Osteocyte (in vitro differentiated cells): Measurements from ENCODE around the gene RHCG. TPM values are rescaled to one million over a fixed set of nuclear protein-coding genes. Genes with fewer than 3 reads are reported as not detected.

Experiments
- DNase-seq: peaks from one replicate; pipeline ENCODE4 v3.0.0; 2021; ENCODE audit warnings: mixed read lengths; ENCODE audit not compliant: unreplicated experiment; ENCODE audit errors: extremely low spot score
- H3K27ac Mint-ChIP-seq: one replicate; pipeline ENCODE4 v1.8.0; 2021; ENCODE audit warnings: mild to moderate bottlenecking, mixed read lengths; ENCODE audit not compliant: unreplicated experiment
- H3K27me3 Mint-ChIP-seq: one replicate; pipeline ENCODE4 v1.8.0; 2021; ENCODE audit warnings: mixed read lengths; ENCODE audit not compliant: unreplicated experiment
- H3K36me3 Mint-ChIP-seq: one replicate; pipeline ENCODE4 v1.8.0; 2021; ENCODE audit warnings: mixed read lengths; ENCODE audit not compliant: unreplicated experiment
- H3K4me1 Mint-ChIP-seq: one replicate; pipeline ENCODE4 v1.8.0; 2021; ENCODE audit warnings: mixed read lengths; ENCODE audit not compliant: unreplicated experiment
- H3K4me3 Mint-ChIP-seq: one replicate; pipeline ENCODE4 v1.8.0; 2021; ENCODE audit warnings: mild to moderate bottlenecking, moderate library complexity, mixed read lengths; ENCODE audit not compliant: unreplicated experiment
- H3K9me3 Mint-ChIP-seq: one replicate; pipeline ENCODE4 v1.8.0; 2021; ENCODE audit warnings: mixed read lengths; ENCODE audit not compliant: unreplicated experiment
- total RNA-seq: library from RNA; stranded (reverse); gene quantifications from 2 replicates; pipeline ENCODE4 v1.2.1, GENCODE V29; 2021
- TF ChIP-seq, protein P1 (sequence below): fragments of 200-600 bp; sonication (generic); IDR thresholded peaks from 2 replicates; pipeline ENCODE4 v1.5.0; 2021; ENCODE audit warnings: antibody characterized with exemption, mild to moderate bottlenecking, moderate library complexity

RHCG gene
- total RNA-seq, 1 donor from 2014 or later, result not detected

DNA sequence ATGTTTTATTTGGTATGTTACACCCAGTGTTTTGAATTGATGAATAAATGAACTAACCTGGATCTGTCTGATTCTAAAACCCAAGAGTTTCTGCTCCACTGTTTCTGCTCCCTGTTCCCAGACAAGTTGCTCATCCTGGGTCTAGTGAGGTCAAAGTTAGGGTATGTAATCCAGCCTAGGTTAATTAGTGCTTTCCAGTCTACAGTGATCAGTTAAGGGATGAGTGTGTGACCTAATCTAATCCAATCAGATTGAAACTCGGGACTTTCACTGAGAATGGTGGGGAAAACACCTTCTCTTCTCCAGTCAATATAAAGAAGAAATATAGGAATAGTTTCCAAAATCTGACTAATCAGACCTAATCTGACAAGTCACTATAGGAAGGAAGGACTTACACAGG lies 27.8 kb upstream of the RHCG start:
- DNase-seq, result no peak
- no peaks in the 10 kb centered on the region for H3K36me3 Mint-ChIP-seq

DNA sequence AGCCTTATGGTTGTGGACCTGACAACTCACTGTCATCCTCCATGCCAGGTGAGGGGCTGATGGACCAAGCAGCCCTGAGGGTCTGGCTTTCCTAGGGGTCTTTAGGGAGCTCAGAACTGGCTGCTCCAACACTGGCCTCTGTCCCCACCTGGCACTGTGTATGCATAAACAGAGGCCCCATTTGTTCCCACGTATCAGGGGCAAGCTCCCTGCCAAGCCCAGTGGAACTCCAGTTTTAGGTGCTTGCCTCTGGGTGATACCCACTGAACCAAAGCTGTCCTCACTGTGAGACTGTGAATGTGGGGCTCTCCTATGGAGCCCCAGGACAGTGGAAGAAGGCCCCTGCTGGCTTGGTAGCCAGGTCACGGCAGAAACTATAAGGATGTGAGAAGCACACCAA lies 26.7 kb upstream of the RHCG start:
- Mint-ChIP-seq H3K4me3 (no peak overlapping the region), H3K9me3 (no peaks in the 10 kb centered on the region), H3K4me1 (no peaks in the 10 kb centered on the region), H3K27ac (no peak overlapping the region), H3K36me3 (no peaks in the 10 kb centered on the region), H3K27me3 (peaks cover 40% of the 10 kb centered on the region)
- TF ChIP-seq, protein P1, sequence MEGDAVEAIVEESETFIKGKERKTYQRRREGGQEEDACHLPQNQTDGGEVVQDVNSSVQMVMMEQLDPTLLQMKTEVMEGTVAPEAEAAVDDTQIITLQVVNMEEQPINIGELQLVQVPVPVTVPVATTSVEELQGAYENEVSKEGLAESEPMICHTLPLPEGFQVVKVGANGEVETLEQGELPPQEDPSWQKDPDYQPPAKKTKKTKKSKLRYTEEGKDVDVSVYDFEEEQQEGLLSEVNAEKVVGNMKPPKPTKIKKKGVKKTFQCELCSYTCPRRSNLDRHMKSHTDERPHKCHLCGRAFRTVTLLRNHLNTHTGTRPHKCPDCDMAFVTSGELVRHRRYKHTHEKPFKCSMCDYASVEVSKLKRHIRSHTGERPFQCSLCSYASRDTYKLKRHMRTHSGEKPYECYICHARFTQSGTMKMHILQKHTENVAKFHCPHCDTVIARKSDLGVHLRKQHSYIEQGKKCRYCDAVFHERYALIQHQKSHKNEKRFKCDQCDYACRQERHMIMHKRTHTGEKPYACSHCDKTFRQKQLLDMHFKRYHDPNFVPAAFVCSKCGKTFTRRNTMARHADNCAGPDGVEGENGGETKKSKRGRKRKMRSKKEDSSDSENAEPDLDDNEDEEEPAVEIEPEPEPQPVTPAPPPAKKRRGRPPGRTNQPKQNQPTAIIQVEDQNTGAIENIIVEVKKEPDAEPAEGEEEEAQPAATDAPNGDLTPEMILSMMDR, result no peak
- DNase-seq, result peak; percentile 73

More for the DNA sequence above, 27.8 kb upstream of the RHCG start:
- Mint-ChIP-seq H3K27me3 (peaks cover 48% of the 10 kb centered on the region), H3K4me1 (no peaks in the 10 kb centered on the region), H3K27ac (no peak overlapping the region), H3K4me3 (no peak overlapping the region), H3K9me3 (no peaks in the 10 kb centered on the region)
- TF ChIP-seq, protein P1, result no peak

DNA sequence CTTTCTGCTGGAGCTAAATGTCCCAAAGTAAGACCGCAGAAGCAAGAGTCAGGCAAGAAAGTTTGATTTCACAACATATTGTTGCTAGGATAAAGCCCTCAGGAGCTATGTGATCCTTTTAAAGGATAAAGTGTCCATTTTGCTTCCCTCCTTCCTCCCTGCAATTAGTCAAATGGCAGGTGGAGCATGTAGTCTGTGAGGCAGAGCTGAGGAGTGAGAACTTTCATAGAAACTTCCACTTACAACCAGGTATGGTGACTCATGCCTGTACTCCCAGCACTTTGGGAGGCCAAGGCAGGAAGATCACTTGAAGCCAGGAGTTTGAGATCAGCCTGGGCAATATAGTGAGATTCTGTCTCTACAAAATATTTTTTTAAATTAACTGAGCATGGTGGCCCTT lies 25.2 kb upstream of the RHCG start:
- Mint-ChIP-seq H3K27ac (no peak overlapping the region), H3K4me3 (no peak overlapping the region), H3K27me3 (peaks cover 43% of the 10 kb centered on the region), H3K9me3 (no peaks in the 10 kb centered on the region), H3K4me1 (no peaks in the 10 kb centered on the region), H3K36me3 (no peaks in the 10 kb centered on the region)
- TF ChIP-seq, protein P1, result no peak
- no peak for DNase-seq

DNA sequence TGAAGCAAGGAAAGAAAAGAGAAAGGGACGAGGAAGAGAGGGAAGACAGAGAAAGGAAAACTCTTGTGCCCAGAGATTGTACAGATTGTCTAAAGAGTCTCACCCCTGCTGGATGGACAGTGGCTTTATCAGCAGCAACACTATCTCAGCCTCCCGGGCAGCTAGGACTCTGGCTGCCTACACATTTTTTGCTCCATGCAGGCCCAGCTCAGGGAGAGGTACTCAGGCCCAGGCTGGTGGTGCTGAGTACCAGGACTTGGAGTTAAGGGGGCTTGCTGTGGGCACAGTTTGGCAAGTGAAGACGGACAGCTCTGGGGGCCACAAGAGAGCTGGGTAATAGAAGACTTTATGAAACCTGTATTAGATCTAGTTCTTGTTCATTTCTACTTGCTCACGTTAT lies 19.1 kb upstream of the RHCG start:
- DNase-seq, result peak; percentile 68
- H3K27ac Mint-ChIP-seq, result no peak overlapping the region
- H3K9me3 Mint-ChIP-seq, result no peaks in the 10 kb centered on the region
- H3K4me3 Mint-ChIP-seq, result no peak overlapping the region
- H3K36me3 Mint-ChIP-seq, result no peaks in the 10 kb centered on the region
- TF ChIP-seq, protein P1, result no peak
- no peaks in the 10 kb centered on the region for H3K4me1 Mint-ChIP-seq
- peaks cover 60% of the 10 kb centered on the region for H3K27me3 Mint-ChIP-seq

DNA sequence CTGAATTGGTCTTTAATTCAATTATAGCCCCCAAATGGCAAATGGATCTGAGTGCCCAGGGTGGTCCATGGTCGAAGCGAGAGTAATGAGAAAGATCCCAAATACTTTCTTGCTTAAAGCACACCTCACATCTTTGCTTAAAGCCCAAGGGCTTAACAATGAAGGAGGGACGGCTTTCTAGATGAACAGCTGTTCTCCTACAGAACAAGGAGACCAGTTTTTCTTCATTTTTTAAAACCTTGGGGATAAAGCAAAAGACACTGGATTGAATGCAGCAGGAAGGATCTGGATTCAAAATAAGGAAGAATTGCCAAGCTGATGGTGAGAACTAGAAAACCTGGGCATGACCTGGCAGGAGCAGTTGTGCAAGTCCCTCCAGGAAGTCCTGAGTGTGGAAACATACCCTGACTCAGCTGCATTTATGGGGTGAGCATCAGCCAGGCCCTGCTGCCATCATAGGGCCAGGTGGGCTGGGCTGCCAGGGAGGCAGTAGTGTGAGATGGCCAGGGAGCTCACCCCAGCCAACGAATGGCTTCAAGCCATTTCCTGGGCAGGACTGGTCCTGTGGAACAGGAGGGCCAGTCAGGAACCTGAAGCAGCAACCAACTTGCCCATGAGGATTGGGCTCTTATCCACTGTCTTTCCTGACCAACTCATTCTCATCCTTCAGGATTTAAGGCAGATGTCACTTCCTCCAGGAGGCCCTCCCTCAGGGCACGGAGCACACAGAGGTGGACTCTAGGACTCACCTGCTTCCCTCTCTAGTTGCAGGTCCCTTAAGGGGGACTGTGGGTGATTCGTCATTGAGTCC lies 18.4 kb upstream of the RHCG start:
- no peak overlapping the region for H3K4me3 Mint-ChIP-seq
- peak; percentile 74 for DNase-seq
- no peaks in the 10 kb centered on the region for H3K36me3 Mint-ChIP-seq
- H3K4me1 Mint-ChIP-seq, result no peaks in the 10 kb centered on the region
- H3K27ac Mint-ChIP-seq, result no peak overlapping the region
- no peaks in the 10 kb centered on the region for H3K9me3 Mint-ChIP-seq
- H3K27me3 Mint-ChIP-seq, result peaks cover 65% of the 10 kb centered on the region
- TF ChIP-seq, protein P1, result no peak
